PC-3 (cell line): ENCODE data around the gene MBLAC1.

Experiments used
- EZH2 ChIP-seq: fragments of 300-600 bp; sonication (generic); IDR thresholded peaks from one replicate; pipeline ENCODE4 v1.6.1; 2017; ENCODE audit warnings: antibody characterized with exemption, mild to moderate bottlenecking, low read length; ENCODE audit not compliant: unreplicated experiment
- EZH2phosphoT487 ChIP-seq: fragments of 300-600 bp; sonication (generic); IDR thresholded peaks from 2 replicates; pipeline ENCODE4 v1.6.1; 2018; ENCODE audit warnings: mild to moderate bottlenecking, antibody characterized with exemption, low read length, borderline replicate concordance
- TF ChIP-seq, protein P1 (sequence below): fragments of 300-600 bp; sonication (generic); conservative IDR thresholded peaks from 2 replicates; pipeline ENCODE4 v1.5.1; 2017; ENCODE audit warnings: antibody characterized with exemption, low read depth, mild to moderate bottlenecking, low read length

DNA sequence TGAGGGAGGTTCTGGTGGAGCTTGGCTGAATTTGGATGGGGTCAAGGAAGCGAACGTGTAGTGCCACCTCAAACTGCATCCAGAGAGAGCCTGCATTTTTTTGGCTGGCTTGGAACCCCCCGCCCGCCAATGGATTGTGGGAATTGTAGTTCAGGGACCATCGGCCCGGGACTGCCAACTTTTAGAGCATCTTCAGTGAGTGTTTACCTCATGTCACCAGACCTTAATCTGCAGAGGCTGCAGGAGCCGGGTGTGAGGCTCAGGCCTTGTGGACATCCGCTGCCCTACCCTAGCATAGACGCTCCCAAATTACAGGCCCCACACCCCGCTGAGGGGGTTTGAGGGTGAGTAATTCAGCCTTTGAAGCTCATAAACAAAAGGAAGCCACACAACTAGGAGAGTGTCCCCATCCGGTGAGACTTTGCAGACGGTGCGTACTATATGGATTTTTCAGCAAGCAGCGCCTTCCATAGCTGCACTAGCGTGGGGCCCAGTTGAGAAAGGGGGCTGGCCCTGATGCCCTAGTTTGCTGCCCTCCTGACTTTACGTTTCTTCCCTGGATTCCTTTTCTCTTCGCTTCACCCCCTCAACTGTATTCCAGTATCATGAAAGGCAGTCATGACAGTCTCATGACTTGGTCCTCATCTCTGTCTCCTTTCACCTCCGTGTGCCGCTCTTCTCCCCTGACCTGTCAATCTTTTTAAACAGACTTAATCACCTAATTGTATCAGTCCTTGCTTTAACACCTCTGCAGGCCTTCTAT is 6.6 kb upstream of the MBLAC1 start:
- TF ChIP-seq, protein P1, sequence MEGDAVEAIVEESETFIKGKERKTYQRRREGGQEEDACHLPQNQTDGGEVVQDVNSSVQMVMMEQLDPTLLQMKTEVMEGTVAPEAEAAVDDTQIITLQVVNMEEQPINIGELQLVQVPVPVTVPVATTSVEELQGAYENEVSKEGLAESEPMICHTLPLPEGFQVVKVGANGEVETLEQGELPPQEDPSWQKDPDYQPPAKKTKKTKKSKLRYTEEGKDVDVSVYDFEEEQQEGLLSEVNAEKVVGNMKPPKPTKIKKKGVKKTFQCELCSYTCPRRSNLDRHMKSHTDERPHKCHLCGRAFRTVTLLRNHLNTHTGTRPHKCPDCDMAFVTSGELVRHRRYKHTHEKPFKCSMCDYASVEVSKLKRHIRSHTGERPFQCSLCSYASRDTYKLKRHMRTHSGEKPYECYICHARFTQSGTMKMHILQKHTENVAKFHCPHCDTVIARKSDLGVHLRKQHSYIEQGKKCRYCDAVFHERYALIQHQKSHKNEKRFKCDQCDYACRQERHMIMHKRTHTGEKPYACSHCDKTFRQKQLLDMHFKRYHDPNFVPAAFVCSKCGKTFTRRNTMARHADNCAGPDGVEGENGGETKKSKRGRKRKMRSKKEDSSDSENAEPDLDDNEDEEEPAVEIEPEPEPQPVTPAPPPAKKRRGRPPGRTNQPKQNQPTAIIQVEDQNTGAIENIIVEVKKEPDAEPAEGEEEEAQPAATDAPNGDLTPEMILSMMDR: no peak
- TF ChIP-seq EZH2: no peak
- no peak for TF ChIP-seq EZH2phosphoT487
